ENCODE results near the gene SCAF11.

DNA sequence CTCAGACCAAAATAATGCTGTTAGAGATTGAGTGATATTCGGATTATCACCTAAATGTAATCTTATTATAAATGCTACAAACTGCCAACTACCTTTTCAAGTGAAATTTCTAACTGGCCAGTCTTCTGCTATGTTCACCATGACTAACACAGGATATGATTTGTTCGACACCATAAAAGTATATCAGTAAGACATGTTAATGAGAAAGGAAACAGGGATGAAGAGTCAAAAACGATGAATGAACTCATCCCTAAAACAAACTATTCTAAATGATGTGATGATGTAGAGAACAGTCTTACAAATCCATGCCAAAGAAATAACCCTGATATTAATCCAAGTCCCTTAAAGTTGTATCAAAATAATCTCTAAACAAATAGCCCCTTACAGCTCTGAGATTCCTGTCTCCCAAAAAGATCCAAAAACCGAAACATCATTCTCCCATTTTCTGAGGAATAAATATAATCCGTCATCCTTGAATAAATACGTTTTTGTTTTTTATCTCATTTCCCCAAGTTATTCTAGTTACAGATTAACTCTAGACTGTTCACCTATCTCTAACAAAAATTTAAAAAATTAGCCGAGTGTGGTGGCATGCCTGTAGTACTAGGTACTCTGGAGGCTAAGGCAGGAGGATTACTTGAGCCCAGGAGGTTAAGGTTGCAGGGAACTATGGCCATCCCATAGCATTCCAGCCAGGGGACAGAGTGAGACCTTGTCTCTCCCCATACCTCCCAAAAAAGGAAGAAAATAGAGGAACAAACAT is 9.1 kb downstream of the SCAF11 start:
- TF ChIP-seq EP300 (IDR thresholded peaks at IDR 0.05) (no peak), EHMT2 (IDR thresholded peaks at IDR 0.05; ENCODE audit: low read depth) (no peak), POLR2A (IDR thresholded peaks at IDR 0.05; ENCODE audit: low read length) (no peak), RCOR1 (IDR thresholded peaks at IDR 0.05; ENCODE audit: low read depth, low read length) (no peak), ZC3H11A (IDR thresholded peaks at IDR 0.05) (no peak), RFX5 (IDR thresholded peaks at IDR 0.05) (no peak), CHD4 (IDR thresholded peaks at IDR 0.05; ENCODE audit: borderline replicate concordance) (no peak), MYC (IDR thresholded peaks at IDR 0.05; ENCODE audit: borderline replicate concordance, low read length) (no peak), JUN (IDR thresholded peaks at IDR 0.05) (no peak), ZNF302 (CRISPR knock-in tag; IDR thresholded peaks at IDR 0.05) (no peak)
- TF ChIP-seq, protein P1, sequence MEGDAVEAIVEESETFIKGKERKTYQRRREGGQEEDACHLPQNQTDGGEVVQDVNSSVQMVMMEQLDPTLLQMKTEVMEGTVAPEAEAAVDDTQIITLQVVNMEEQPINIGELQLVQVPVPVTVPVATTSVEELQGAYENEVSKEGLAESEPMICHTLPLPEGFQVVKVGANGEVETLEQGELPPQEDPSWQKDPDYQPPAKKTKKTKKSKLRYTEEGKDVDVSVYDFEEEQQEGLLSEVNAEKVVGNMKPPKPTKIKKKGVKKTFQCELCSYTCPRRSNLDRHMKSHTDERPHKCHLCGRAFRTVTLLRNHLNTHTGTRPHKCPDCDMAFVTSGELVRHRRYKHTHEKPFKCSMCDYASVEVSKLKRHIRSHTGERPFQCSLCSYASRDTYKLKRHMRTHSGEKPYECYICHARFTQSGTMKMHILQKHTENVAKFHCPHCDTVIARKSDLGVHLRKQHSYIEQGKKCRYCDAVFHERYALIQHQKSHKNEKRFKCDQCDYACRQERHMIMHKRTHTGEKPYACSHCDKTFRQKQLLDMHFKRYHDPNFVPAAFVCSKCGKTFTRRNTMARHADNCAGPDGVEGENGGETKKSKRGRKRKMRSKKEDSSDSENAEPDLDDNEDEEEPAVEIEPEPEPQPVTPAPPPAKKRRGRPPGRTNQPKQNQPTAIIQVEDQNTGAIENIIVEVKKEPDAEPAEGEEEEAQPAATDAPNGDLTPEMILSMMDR (IDR thresholded peaks at IDR 0.05), result no peak
- TF ChIP-seq, protein P2, sequence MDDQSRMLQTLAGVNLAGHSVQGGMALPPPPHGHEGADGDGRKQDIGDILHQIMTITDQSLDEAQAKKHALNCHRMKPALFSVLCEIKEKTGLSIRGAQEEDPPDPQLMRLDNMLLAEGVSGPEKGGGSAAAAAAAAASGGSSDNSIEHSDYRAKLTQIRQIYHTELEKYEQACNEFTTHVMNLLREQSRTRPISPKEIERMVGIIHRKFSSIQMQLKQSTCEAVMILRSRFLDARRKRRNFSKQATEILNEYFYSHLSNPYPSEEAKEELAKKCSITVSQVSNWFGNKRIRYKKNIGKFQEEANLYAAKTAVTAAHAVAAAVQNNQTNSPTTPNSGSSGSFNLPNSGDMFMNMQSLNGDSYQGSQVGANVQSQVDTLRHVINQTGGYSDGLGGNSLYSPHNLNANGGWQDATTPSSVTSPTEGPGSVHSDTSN (IDR thresholded peaks at IDR 0.05), result no peak
- TF ChIP-seq, protein P3, sequence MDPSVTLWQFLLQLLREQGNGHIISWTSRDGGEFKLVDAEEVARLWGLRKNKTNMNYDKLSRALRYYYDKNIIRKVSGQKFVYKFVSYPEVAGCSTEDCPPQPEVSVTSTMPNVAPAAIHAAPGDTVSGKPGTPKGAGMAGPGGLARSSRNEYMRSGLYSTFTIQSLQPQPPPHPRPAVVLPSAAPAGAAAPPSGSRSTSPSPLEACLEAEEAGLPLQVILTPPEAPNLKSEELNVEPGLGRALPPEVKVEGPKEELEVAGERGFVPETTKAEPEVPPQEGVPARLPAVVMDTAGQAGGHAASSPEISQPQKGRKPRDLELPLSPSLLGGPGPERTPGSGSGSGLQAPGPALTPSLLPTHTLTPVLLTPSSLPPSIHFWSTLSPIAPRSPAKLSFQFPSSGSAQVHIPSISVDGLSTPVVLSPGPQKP (IDR thresholded peaks at IDR 0.05; ENCODE audit: low read depth, low read length), result no peak
- TF ChIP-seq, protein P4, sequence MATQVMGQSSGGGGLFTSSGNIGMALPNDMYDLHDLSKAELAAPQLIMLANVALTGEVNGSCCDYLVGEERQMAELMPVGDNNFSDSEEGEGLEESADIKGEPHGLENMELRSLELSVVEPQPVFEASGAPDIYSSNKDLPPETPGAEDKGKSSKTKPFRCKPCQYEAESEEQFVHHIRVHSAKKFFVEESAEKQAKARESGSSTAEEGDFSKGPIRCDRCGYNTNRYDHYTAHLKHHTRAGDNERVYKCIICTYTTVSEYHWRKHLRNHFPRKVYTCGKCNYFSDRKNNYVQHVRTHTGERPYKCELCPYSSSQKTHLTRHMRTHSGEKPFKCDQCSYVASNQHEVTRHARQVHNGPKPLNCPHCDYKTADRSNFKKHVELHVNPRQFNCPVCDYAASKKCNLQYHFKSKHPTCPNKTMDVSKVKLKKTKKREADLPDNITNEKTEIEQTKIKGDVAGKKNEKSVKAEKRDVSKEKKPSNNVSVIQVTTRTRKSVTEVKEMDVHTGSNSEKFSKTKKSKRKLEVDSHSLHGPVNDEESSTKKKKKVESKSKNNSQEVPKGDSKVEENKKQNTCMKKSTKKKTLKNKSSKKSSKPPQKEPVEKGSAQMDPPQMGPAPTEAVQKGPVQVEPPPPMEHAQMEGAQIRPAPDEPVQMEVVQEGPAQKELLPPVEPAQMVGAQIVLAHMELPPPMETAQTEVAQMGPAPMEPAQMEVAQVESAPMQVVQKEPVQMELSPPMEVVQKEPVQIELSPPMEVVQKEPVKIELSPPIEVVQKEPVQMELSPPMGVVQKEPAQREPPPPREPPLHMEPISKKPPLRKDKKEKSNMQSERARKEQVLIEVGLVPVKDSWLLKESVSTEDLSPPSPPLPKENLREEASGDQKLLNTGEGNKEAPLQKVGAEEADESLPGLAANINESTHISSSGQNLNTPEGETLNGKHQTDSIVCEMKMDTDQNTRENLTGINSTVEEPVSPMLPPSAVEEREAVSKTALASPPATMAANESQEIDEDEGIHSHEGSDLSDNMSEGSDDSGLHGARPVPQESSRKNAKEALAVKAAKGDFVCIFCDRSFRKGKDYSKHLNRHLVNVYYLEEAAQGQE (IDR thresholded peaks at IDR 0.05), result no peak

Measured in A549 (cell line).